ENCODE measurements around the gene HACE1. TPM values are rescaled to one million over a fixed set of nuclear protein-coding genes. Genes with fewer than 3 reads are reported as not detected.

HACE1 gene
- total and polyA plus RNA-seq, 10 donors, result 3.8 to 17.3 (median 13.0) TPM

- Histone ChIP-seq H3K4me3 (no peak overlapping the region), H3K27me3 (replicated peaks in 1 of 7) (no peaks in the 10 kb centered on the region), H3K27ac (no peak overlapping the region), H3K9me3 (peaks cover 0 to 10% (median 1%) of the 10 kb centered on the region in 8 donors), H3K4me1 (peaks cover 0 to 13% (median 0%) of the 10 kb centered on the region in 6 donors), H3K36me3 (no peaks in the 10 kb centered on the region)
- DNase-seq, result peak; percentile 86
- 55 to 68% (median 58%) methylated on average over 15 of the region's 15 CpGs for WGBS, 5 donors
- TF ChIP-seq CTCF (IDR thresholded peaks at IDR 0.05 in 8 of 11, conservative IDR thresholded peaks at IDR 0.05 in 3 of 11), result peak; percentile 19 to 81 (median 71)
- no peak for TF ChIP-seq POLR2A (IDR thresholded peaks at IDR 0.05)
- intact Hi-C loops (cut with DNase I; ENCODE audit: low total_unique reads), result no loop called here
Observed at GRCh38 chr6:104682722-104683643, 176.7 kb downstream of the HACE1 start.

GRCh38 chr6:104680539-104680938, 179.2 kb downstream of the HACE1 start:
- no peak for DNase-seq
- TF ChIP-seq CTCF (IDR thresholded peaks at IDR 0.05 in 8 of 11, conservative IDR thresholded peaks at IDR 0.05 in 3 of 11) (no peak), POLR2AphosphoS5 (IDR thresholded peaks at IDR 0.05) (no peak), POLR2A (IDR thresholded peaks at IDR 0.05) (no peak)
- intact Hi-C loops (cut with DNase I; ENCODE audit: low total_unique reads), result no loop called here
- Histone ChIP-seq H3K27me3 (replicated peaks in 1 of 7) (no peaks in the 10 kb centered on the region), H3K4me3 (no peak overlapping the region), H3K36me3 (no peaks in the 10 kb centered on the region), H3K27ac (no peak overlapping the region), H3K4me1 (peaks cover 0 to 13% (median 0%) of the 10 kb centered on the region in 6 donors), H3K9me3 (peaks cover 0 to 21% (median 13%) of the 10 kb centered on the region in 8 donors)
- WGBS, 5 donors, result 55 to 81% (median 69%) methylated on average over 2 of the region's 2 CpGs

GRCh38 chr6:104679971-104680370, 179.7 kb downstream of the HACE1 start:
- intact Hi-C loops (cut with DNase I; ENCODE audit: low total_unique reads), result no loop called here
- no peak for DNase-seq
- peaks cover 0 to 13% (median 0%) of the 10 kb centered on the region in 6 donors for H3K4me1 ChIP-seq
- H3K9me3 ChIP-seq, result peaks cover 0 to 25% (median 17%) of the 10 kb centered on the region in 8 donors
- 50 to 100% (median 93%) methylated on average over 1 of the region's 1 CpG for WGBS, 5 donors
- no peak overlapping the region for H3K27ac ChIP-seq
- no peaks in the 10 kb centered on the region for H3K36me3 ChIP-seq
- no peaks in the 10 kb centered on the region for H3K27me3 ChIP-seq (replicated peaks in 1 of 7)
- TF ChIP-seq CTCF (IDR thresholded peaks at IDR 0.05 in 8 of 11, conservative IDR thresholded peaks at IDR 0.05 in 3 of 11) (no peak), POLR2AphosphoS5 (IDR thresholded peaks at IDR 0.05) (no peak)
- no peak overlapping the region for H3K4me3 ChIP-seq

Small RNA genes within 50 kb of the gene (small RNA-seq; reads per million reads assigned to genes)
- 0 reads per million in 4 donors for gene RNU6-897P

Other genes starting within 250 kb of the HACE1 start
- not detected for gene LIN28B, start 97.2 kb upstream of the HACE1 start, total RNA-seq
- not detected for gene LIN28B, start 97.2 kb upstream of the HACE1 start, polyA plus RNA-seq

Data from spleen (tissue), 11 donors.